BLaER1 treated with 17β-estradiol and CSF1 and Interleukin-3, amounts not matched to agents 10 nM and 100 nM (cell line): ENCODE data around the gene ARGLU1.
A peak's percentile ranks its signal among the peaks of the same experiment; 100 is the strongest.

Source experiments
- H3K27ac ChIP-seq, 11 experiments: shearing (Covaris generic); formaldehyde crosslinking; 2 replicates each; pipeline ENCODE4 v1.8.1; 2022
- H3K27me3 ChIP-seq, 11 experiments: shearing (Covaris generic); formaldehyde crosslinking; 2 replicates each; pipeline ENCODE4 v1.8.1; 2022
- H3K36me3 ChIP-seq, 11 experiments: shearing (Covaris generic); formaldehyde crosslinking; 2 replicates each; pipeline ENCODE4 v1.8.1; 2022
- H3K4me1 ChIP-seq, 10 experiments: shearing (Covaris generic); formaldehyde crosslinking; 2 replicates each; pipeline ENCODE4 v1.8.1; 2022
- H3K4me2 ChIP-seq, 11 experiments: shearing (Covaris generic); formaldehyde crosslinking; 2 replicates each; pipeline ENCODE4 v1.8.1; 2022
- H3K4me3 ChIP-seq, 10 experiments: shearing (Covaris generic); formaldehyde crosslinking; 2 replicates each; pipeline ENCODE4 v1.8.1; 2022
- H3K9ac ChIP-seq, 11 experiments: shearing (Covaris generic); formaldehyde crosslinking; 2 replicates each; pipeline ENCODE4 v1.8.1; 2022
- H3K9me3 ChIP-seq, 11 experiments: shearing (Covaris generic); formaldehyde crosslinking; replicated peaks in 1 of 11; 2 replicates each; pipeline ENCODE4 v1.8.1; 2022
- H4K20me1 ChIP-seq, 11 experiments: shearing (Covaris generic); formaldehyde crosslinking; 2 replicates each; pipeline ENCODE4 v1.8.1; 2022
- Cebpa-rat ChIP-seq, 11 experiments: shearing (Covaris generic); IDR thresholded peaks; 2 replicates each; pipeline ENCODE4 v1.8.1; 2022

ARGLU1 gene

DNA sequence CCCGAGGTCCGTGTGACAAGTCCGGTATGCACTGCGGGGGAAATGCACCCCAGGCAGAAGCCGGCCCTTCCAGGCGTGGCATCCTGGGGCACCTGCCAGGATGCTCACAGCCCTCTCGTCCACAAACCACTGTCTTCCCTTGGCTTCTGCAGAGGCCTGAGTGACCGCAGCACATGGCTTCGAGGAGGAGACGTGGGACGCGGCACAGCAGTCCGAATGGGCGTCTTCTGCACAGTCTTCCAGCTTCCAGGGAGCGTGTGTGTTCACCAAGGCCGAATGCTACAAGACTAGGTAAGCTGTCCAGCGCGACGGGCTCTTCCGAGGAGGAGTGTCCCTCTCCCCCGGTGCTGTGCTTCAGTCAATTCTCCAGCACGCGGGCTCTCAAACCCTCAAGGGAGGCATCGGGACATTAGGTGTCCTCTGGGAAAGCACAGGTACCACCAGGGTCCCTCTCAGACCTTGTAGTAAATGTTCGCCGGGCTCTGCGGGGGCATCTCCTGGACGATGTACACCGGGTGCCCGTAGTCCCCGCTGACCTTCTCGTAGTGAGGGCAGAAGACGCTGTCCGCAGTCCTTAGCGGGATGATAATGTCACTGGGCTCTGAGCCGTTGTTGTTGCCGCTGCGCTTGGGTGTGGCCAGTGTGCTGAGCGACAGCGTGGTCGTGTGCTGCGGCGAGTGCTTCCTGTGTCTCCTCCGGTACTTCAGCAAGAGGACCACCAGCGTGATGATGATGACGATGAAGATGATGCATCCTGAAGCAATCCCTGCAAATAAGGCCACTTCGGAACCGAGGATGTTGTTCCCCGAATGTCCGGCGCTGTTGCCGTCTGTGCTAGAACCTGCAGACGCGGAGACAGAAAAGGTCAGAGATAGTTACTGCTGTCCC lies 75.1 kb downstream of the ARGLU1 start:
- H3K9me3 ChIP-seq: no peaks in the 10 kb centered on the region
- H3K36me3 ChIP-seq: peaks cover 10 to 72% (median 48%) of the 10 kb centered on the region in 11 experiments; a peak in 20 of 22 replicates
- peak overlapping the region; percentile 40 to 87 (median 70) for H3K4me2 ChIP-seq
- TF ChIP-seq Cebpa-rat (IDR thresholded peaks at IDR 0.05): no peak
- H3K9ac ChIP-seq: peak overlapping the region in 2 of 11 experiments; percentile 25 to 30; a peak in 1 of 22 replicates
- no peaks in the 10 kb centered on the region for H3K27me3 ChIP-seq
- peaks cover 30 to 72% (median 70%) of the 10 kb centered on the region in 10 experiments for H3K4me1 ChIP-seq
- no peak overlapping the region for H3K4me3 ChIP-seq
- H3K27ac ChIP-seq: peak overlapping the region in 8 of 11 experiments; percentile 31 to 60 (median 52); a peak in 14 of 22 replicates
- peaks cover 0 to 96% (median 27%) of the 10 kb centered on the region in 11 experiments; a peak in 16 of 22 replicates for H4K20me1 ChIP-seq

- no peaks in the 10 kb centered on the region for H3K27me3 ChIP-seq
- H3K36me3 ChIP-seq: peaks cover 10 to 72% (median 48%) of the 10 kb centered on the region in 11 experiments; a peak in 20 of 22 replicates
- H4K20me1 ChIP-seq: peaks cover 0 to 88% (median 27%) of the 10 kb centered on the region in 11 experiments; a peak in 16 of 22 replicates
- no peak for TF ChIP-seq Cebpa-rat (IDR thresholded peaks at IDR 0.05)
- H3K9ac ChIP-seq: no peak overlapping the region
- H3K4me3 ChIP-seq: no peak overlapping the region
- peak overlapping the region in 2 of 11 experiments; percentile 19 to 60; a peak in 2 of 22 replicates for H3K27ac ChIP-seq
- peaks cover 26 to 64% (median 62%) of the 10 kb centered on the region in 10 experiments for H3K4me1 ChIP-seq
- no peaks in the 10 kb centered on the region for H3K9me3 ChIP-seq
- peak overlapping the region in 5 of 11 experiments; percentile 69 to 80 (median 78); a peak in 3 of 22 replicates for H3K4me2 ChIP-seq
Observed at GRCh38 chr13:106491928-106492587, 75.9 kb downstream of the ARGLU1 start.
